Measurements from ENCODE around the gene ALG2. TPM values are rescaled to one million over a fixed set of nuclear protein-coding genes. Genes with fewer than 3 reads are reported as not detected.
A peak's percentile ranks its signal among the peaks of the same experiment; 100 is the strongest.

The ALG2 gene
- polyA plus RNA-seq, 4 donors = 12.4 to 45.5 (median 20.6) TPM

- Histone ChIP-seq H3K27ac (ENCODE audit: low read depth in 1 of 3, low read length in 2 of 3) (no peak overlapping the region), H3K4me3 (ENCODE audit: low read depth in 1 of 3, low read length in 3 of 3) (no peak overlapping the region), H3K27me3 (ENCODE audit: control insufficient read depth in 3 of 3, insufficient read depth in 3 of 3, low read length in 3 of 3) (no peaks in the 10 kb centered on the region), H3K9me3 (ENCODE audit: control insufficient read depth in 2 of 2, insufficient read depth in 1 of 2, low read depth in 1 of 2, low read length in 1 of 2) (no peaks in the 10 kb centered on the region), H3K4me1 (ENCODE audit: control insufficient read depth in 3 of 3, insufficient read depth in 2 of 3, low read depth in 1 of 3, low read length in 2 of 3) (no peaks in the 10 kb centered on the region), H3K36me3 (ENCODE audit: control insufficient read depth in 3 of 3, insufficient read depth in 2 of 3, low read depth in 1 of 3, low read length in 3 of 3) (peaks cover 4 to 11% (median 6%) of the 10 kb centered on the region in 3 donors)
- FAIRE-seq (no peak), DNase-seq (no peak)
Observed at GRCh38 chr9:99235069-99235468, 13.3 kb upstream of the ALG2 start.

GRCh38 chr9:99234618-99235017 lies 12.9 kb upstream of the ALG2 start:
- Histone ChIP-seq H3K27me3 (ENCODE audit: control insufficient read depth in 3 of 3, insufficient read depth in 3 of 3, low read length in 3 of 3) (no peaks in the 10 kb centered on the region), H3K36me3 (ENCODE audit: control insufficient read depth in 3 of 3, insufficient read depth in 2 of 3, low read depth in 1 of 3, low read length in 3 of 3) (peaks cover 4 to 10% (median 6%) of the 10 kb centered on the region in 3 donors), H3K27ac (ENCODE audit: low read depth in 1 of 3, low read length in 2 of 3) (no peak overlapping the region), H3K4me3 (ENCODE audit: low read depth in 1 of 3, low read length in 3 of 3) (no peak overlapping the region), H3K9me3 (ENCODE audit: control insufficient read depth in 2 of 2, insufficient read depth in 1 of 2, low read depth in 1 of 2, low read length in 1 of 2) (no peaks in the 10 kb centered on the region), H3K4me1 (ENCODE audit: control insufficient read depth in 3 of 3, insufficient read depth in 2 of 3, low read depth in 1 of 3, low read length in 2 of 3) (no peaks in the 10 kb centered on the region)
- DNase-seq (no peak), FAIRE-seq (no peak)
- WGBS, 3 donors = 91 to 94% (median 93%) methylated on average over 2 of the region's 2 CpGs

GRCh38 chr9:99231711-99232110 lies 10.0 kb upstream of the ALG2 start:
- peaks cover 8 to 20% (median 16%) of the 10 kb centered on the region in 3 donors for H3K36me3 ChIP-seq (ENCODE audit: control insufficient read depth in 3 of 3, insufficient read depth in 2 of 3, low read depth in 1 of 3, low read length in 3 of 3)
- H3K27me3 ChIP-seq (ENCODE audit: control insufficient read depth in 3 of 3, insufficient read depth in 3 of 3, low read length in 3 of 3) = no peaks in the 10 kb centered on the region
- H3K4me1 ChIP-seq (ENCODE audit: control insufficient read depth in 3 of 3, insufficient read depth in 2 of 3, low read depth in 1 of 3, low read length in 2 of 3) = no peaks in the 10 kb centered on the region
- FAIRE-seq (no peak), DNase-seq (no peak)
- H3K27ac ChIP-seq (ENCODE audit: low read depth in 1 of 3, low read length in 2 of 3) = no peak overlapping the region
- H3K4me3 ChIP-seq (ENCODE audit: low read depth in 1 of 3, low read length in 3 of 3) = no peak overlapping the region
- H3K9me3 ChIP-seq (ENCODE audit: control insufficient read depth in 2 of 2, insufficient read depth in 1 of 2, low read depth in 1 of 2, low read length in 1 of 2) = no peaks in the 10 kb centered on the region
- 86 to 93% (median 92%) methylated on average over 2 of the region's 2 CpGs for WGBS, 3 donors

- H3K36me3 ChIP-seq (ENCODE audit: control insufficient read depth in 3 of 3, insufficient read depth in 2 of 3, low read depth in 1 of 3, low read length in 3 of 3) = peaks cover 11 to 20% (median 19%) of the 10 kb centered on the region in 3 donors
- H3K27ac ChIP-seq (ENCODE audit: low read depth in 1 of 3, low read length in 2 of 3) = no peak overlapping the region
- DNase-seq (no peak), FAIRE-seq (no peak)
- no peaks in the 10 kb centered on the region for H3K27me3 ChIP-seq (ENCODE audit: control insufficient read depth in 3 of 3, insufficient read depth in 3 of 3, low read length in 3 of 3)
- H3K9me3 ChIP-seq (ENCODE audit: control insufficient read depth in 2 of 2, insufficient read depth in 1 of 2, low read depth in 1 of 2, low read length in 1 of 2) = no peaks in the 10 kb centered on the region
- 93 to 96% (median 94%) methylated on average over 3 of the region's 3 CpGs for whole genome bisulfite sequencing, 3 donors
- H3K4me1 ChIP-seq (ENCODE audit: control insufficient read depth in 3 of 3, insufficient read depth in 2 of 3, low read depth in 1 of 3, low read length in 2 of 3) = peaks cover 0 to 2% (median 0%) of the 10 kb centered on the region in 3 donors
- no peak overlapping the region for H3K4me3 ChIP-seq (ENCODE audit: low read depth in 1 of 3, low read length in 3 of 3)
Observed at GRCh38 chr9:99230206-99230605, 8.5 kb upstream of the ALG2 start.

GRCh38 chr9:99226054-99226453 lies 4.3 kb upstream of the ALG2 start:
- no peak overlapping the region for H3K27ac ChIP-seq (ENCODE audit: low read depth in 1 of 3, low read length in 2 of 3)
- FAIRE-seq (no peak), DNase-seq (no peak)
- H3K36me3 ChIP-seq (ENCODE audit: control insufficient read depth in 3 of 3, insufficient read depth in 2 of 3, low read depth in 1 of 3, low read length in 3 of 3) = peaks cover 8 to 17% (median 17%) of the 10 kb centered on the region in 3 donors
- H3K4me3 ChIP-seq (ENCODE audit: low read depth in 1 of 3, low read length in 3 of 3) = no peak overlapping the region
- no peaks in the 10 kb centered on the region for H3K9me3 ChIP-seq (ENCODE audit: control insufficient read depth in 2 of 2, insufficient read depth in 1 of 2, low read depth in 1 of 2, low read length in 1 of 2)
- no peaks in the 10 kb centered on the region for H3K27me3 ChIP-seq (ENCODE audit: control insufficient read depth in 3 of 3, insufficient read depth in 3 of 3, low read length in 3 of 3)
- 82 to 94% (median 91%) methylated on average over 5 of the region's 5 CpGs for WGBS, 3 donors
- H3K4me1 ChIP-seq (ENCODE audit: control insufficient read depth in 3 of 3, insufficient read depth in 2 of 3, low read depth in 1 of 3, low read length in 2 of 3) = peaks cover 0 to 12% (median 5%) of the 10 kb centered on the region in 3 donors

- Histone ChIP-seq H3K27ac (ENCODE audit: low read depth in 1 of 3, low read length in 2 of 3) (no peak overlapping the region), H3K4me1 (ENCODE audit: control insufficient read depth in 3 of 3, insufficient read depth in 2 of 3, low read depth in 1 of 3, low read length in 2 of 3) (peaks cover 0 to 14% (median 7%) of the 10 kb centered on the region in 3 donors), H3K4me3 (ENCODE audit: low read depth in 1 of 3, low read length in 3 of 3) (no peak overlapping the region), H3K9me3 (ENCODE audit: control insufficient read depth in 2 of 2, insufficient read depth in 1 of 2, low read depth in 1 of 2, low read length in 1 of 2) (no peaks in the 10 kb centered on the region), H3K36me3 (ENCODE audit: control insufficient read depth in 3 of 3, insufficient read depth in 2 of 3, low read depth in 1 of 3, low read length in 3 of 3) (peaks cover 8 to 17% (median 16%) of the 10 kb centered on the region in 3 donors), H3K27me3 (ENCODE audit: control insufficient read depth in 3 of 3, insufficient read depth in 3 of 3, low read length in 3 of 3) (no peaks in the 10 kb centered on the region)
- DNase-seq = no peak
- FAIRE-seq = no peak
- 82 to 85% (median 83%) methylated on average over 2 of the region's 2 CpGs for WGBS, 3 donors
Observed at GRCh38 chr9:99224445-99224844, 2.7 kb upstream of the ALG2 start.

GRCh38 chr9:99222416-99223270 lies 901 bp upstream of the ALG2 start:
- peak overlapping the region; percentile 88 to 94 (median 93) for H3K4me3 ChIP-seq (ENCODE audit: low read depth in 1 of 3, low read length in 3 of 3)
- peak in 1 of 2 donors; percentile 7 for DNase-seq
- H3K36me3 ChIP-seq (ENCODE audit: control insufficient read depth in 3 of 3, insufficient read depth in 2 of 3, low read depth in 1 of 3, low read length in 3 of 3) = peaks cover 6 to 17% (median 6%) of the 10 kb centered on the region in 3 donors
- FAIRE-seq = no peak
- H3K27me3 ChIP-seq (ENCODE audit: control insufficient read depth in 3 of 3, insufficient read depth in 3 of 3, low read length in 3 of 3) = no peaks in the 10 kb centered on the region
- 4 to 6% (median 6%) methylated on average over 30 of the region's 30 CpGs for WGBS, 3 donors
- peak overlapping the region; percentile 94 to 98 (median 96) for H3K27ac ChIP-seq (ENCODE audit: low read depth in 1 of 3, low read length in 2 of 3)
- no peaks in the 10 kb centered on the region for H3K9me3 ChIP-seq (ENCODE audit: control insufficient read depth in 2 of 2, insufficient read depth in 1 of 2, low read depth in 1 of 2, low read length in 1 of 2)
- H3K4me1 ChIP-seq (ENCODE audit: control insufficient read depth in 3 of 3, insufficient read depth in 2 of 3, low read depth in 1 of 3, low read length in 2 of 3) = peaks cover 0 to 14% (median 7%) of the 10 kb centered on the region in 3 donors

- H3K27ac ChIP-seq (ENCODE audit: low read depth in 1 of 3, low read length in 2 of 3) = peak overlapping the region; percentile 94 to 98 (median 96)
Observed at GRCh38 chr9:99221266-99221620, 499 bp downstream of the ALG2 start.

More at GRCh38 chr9:99221266-99221620, 499 bp downstream of the ALG2 start:
- H3K27me3 ChIP-seq (ENCODE audit: control insufficient read depth in 3 of 3, insufficient read depth in 3 of 3, low read length in 3 of 3) = no peaks in the 10 kb centered on the region
- WGBS, 3 donors = 0 to 2% (median 0%) methylated on average over 25 of the region's 25 CpGs
- DNase-seq (peak in 1 of 2 donors; percentile 35), FAIRE-seq (no peak)
- H3K4me1 ChIP-seq (ENCODE audit: control insufficient read depth in 3 of 3, insufficient read depth in 2 of 3, low read depth in 1 of 3, low read length in 2 of 3) = peaks cover 0 to 14% (median 7%) of the 10 kb centered on the region in 3 donors
- peaks cover 3 to 13% (median 6%) of the 10 kb centered on the region in 3 donors for H3K36me3 ChIP-seq (ENCODE audit: control insufficient read depth in 3 of 3, insufficient read depth in 2 of 3, low read depth in 1 of 3, low read length in 3 of 3)
- no peaks in the 10 kb centered on the region for H3K9me3 ChIP-seq (ENCODE audit: control insufficient read depth in 2 of 2, insufficient read depth in 1 of 2, low read depth in 1 of 2, low read length in 1 of 2)
- H3K4me3 ChIP-seq (ENCODE audit: low read depth in 1 of 3, low read length in 3 of 3) = peak overlapping the region; percentile 88 to 94 (median 93)

Measured in small intestine (tissue), 7 donors.